GM12878 (cell line): ENCODE measurements around the gene TSPAN11. TPM values are rescaled to one million over a fixed set of nuclear protein-coding genes. Genes with fewer than 3 reads are reported as not detected.

ENCODE experiments used
- ATAC-seq: fragments of 200-7000 bp; cut with Tn5 transposase; 3 replicates; pipeline ENCODE4 v1.9.1; 2020; ENCODE audit warnings: mild to moderate bottlenecking, moderate library complexity
- BruUV-seq: library from RNA; stranded (reverse); fragments of 400-500 nt; replicated peaks from 2 replicates; lab custom pipeline; 2021; lab: Mats Ljungman, UMichigan
- CTCF ChIA-PET: fragments of 300-600 bp; sonication (Branson Sonifier 250); formaldehyde crosslinking; extraction: SDS; loops from one replicate; lab custom pipeline; 2021; ENCODE audit warnings: inconsistent platforms; lab: Yijun Ruan, JAX
- POLR2A ChIA-PET: fragments of 350-600 bp; formaldehyde crosslinking; extraction: SDS; loops from one replicate; lab custom pipeline; 2021; ENCODE audit warnings: inconsistent platforms; lab: Charles Lee
- RAD21 ChIA-PET: fragments of 300-600 bp; sonication (Branson Sonifier 250); formaldehyde crosslinking; loops from one replicate; lab custom pipeline; 2023; ENCODE audit warnings: antibody characterized with exemption; ENCODE audit not compliant: unreplicated experiment; lab: Charles Lee
- SMC1A ChIA-PET: fragments of 300-600 bp; sonication (Branson Sonifier 250); formaldehyde crosslinking; loops from one replicate; lab custom pipeline; 2023; ENCODE audit not compliant: unreplicated experiment, uncharacterized antibody; lab: Charles Lee
- DNase-seq: peaks from one replicate; pipeline ENCODE4 v3.0.0-alpha.2; 2011; ENCODE audit warnings: low read depth, low spot score
- FAIRE-seq: peaks from 3 replicates; lab custom pipeline; 2011; peaks lifted over from hg19 to GRCh38; lab: Jason Lieb, UNC
- H2AFZ ChIP-seq: 2 replicates; pipeline ENCODE4 v1.6.0; 2011; ENCODE audit warnings: low read depth, low read length, control low read depth; ENCODE audit not compliant: control insufficient read depth
- H3K27ac ChIP-seq: 2 replicates; pipeline ENCODE4 v1.5.1; 2011; ENCODE audit warnings: control low read depth; ENCODE audit not compliant: control insufficient read depth, insufficient read depth
- H3K27me3 ChIP-seq, 2 experiments: replicated peaks in 1 of 2; 2 replicates each; pipeline versions ENCODE4 v1.6.0 to v1.6.1; 2011; ENCODE audit warnings: low read length in 1 of 2; ENCODE audit not compliant: control insufficient read depth in 2 of 2, insufficient read depth in 2 of 2
- H3K36me3 ChIP-seq, 2 experiments: 2 replicates each; pipeline ENCODE4 v1.5.1; 2011; ENCODE audit warnings: low read length in 1 of 2; ENCODE audit not compliant: control insufficient read depth in 2 of 2, insufficient read depth in 2 of 2
- H3K4me1 ChIP-seq: 2 replicates; pipeline ENCODE4 v1.6.1; 2011; ENCODE audit warnings: mild to moderate bottlenecking, low read length, moderate library complexity, mixed read lengths; ENCODE audit not compliant: control insufficient read depth, insufficient read depth
- H3K4me2 ChIP-seq: 2 replicates; pipeline ENCODE4 v1.6.0; 2011; ENCODE audit warnings: control low read depth; ENCODE audit not compliant: control insufficient read depth, insufficient read depth
- H3K4me3 ChIP-seq: fragments of 200-600 bp; sonication (generic); 2 replicates; pipeline ENCODE4 v1.5.1; 2016
- H3K79me2 ChIP-seq: 2 replicates; pipeline ENCODE4 v1.6.0; 2011; ENCODE audit warnings: low read length; ENCODE audit not compliant: control insufficient read depth, insufficient read depth
- H3K9ac ChIP-seq: 2 replicates; pipeline ENCODE4 v1.8.0; 2011; ENCODE audit warnings: low read length, control low read depth, mixed read lengths; ENCODE audit not compliant: control insufficient read depth, insufficient read depth
- H3K9me3 ChIP-seq: replicated peaks from 3 replicates; pipeline ENCODE4 v1.5.1; 2011; ENCODE audit warnings: mild to moderate bottlenecking, low read length; ENCODE audit not compliant: control insufficient read depth, insufficient read depth
- H4K20me1 ChIP-seq: 2 replicates; pipeline ENCODE4 v1.6.0; 2011; ENCODE audit not compliant: control insufficient read depth, insufficient read depth
- DPF2 ChIP-seq: fragments of 450-650 bp; IDR thresholded peaks from 2 replicates; pipeline ENCODE4 v1.6.1; 2017; ENCODE audit warnings: mild to moderate bottlenecking
- EED ChIP-seq: sonication (generic); IDR thresholded peaks from 2 replicates; pipeline ENCODE4 v1.6.1; 2016; ENCODE audit warnings: antibody characterized with exemption, low read depth
- FOS ChIP-seq: IDR thresholded peaks from 3 replicates; pipeline ENCODE4 v1.6.1; 2011; ENCODE audit warnings: borderline replicate concordance; ENCODE audit not compliant: insufficient read length; ENCODE audit errors: extremely low read depth
- KAT2A ChIP-seq: conservative IDR thresholded peaks from 2 replicates; pipeline ENCODE4 v1.6.1; 2011; ENCODE audit warnings: low read depth, low read length; ENCODE audit not compliant: control insufficient read depth
- NR2F1 ChIP-seq: fragments of 450-650 bp; conservative IDR thresholded peaks from 2 replicates; pipeline ENCODE4 v1.6.1; 2017; ENCODE audit warnings: mild to moderate bottlenecking
- RELA ChIP-seq: fragments of 450-650 bp; IDR thresholded peaks from 2 replicates; pipeline ENCODE4 v1.8.0; 2014; ENCODE audit warnings: borderline replicate concordance; ENCODE audit not compliant: partially characterized antibody
- SMAD5 ChIP-seq: IDR thresholded peaks from 2 replicates; pipeline ENCODE4 v1.6.1; 2016; ENCODE audit warnings: antibody characterized with exemption, low read depth
- TAF1 ChIP-seq: IDR thresholded peaks from 2 replicates; pipeline ENCODE4 v1.6.1; 2011; ENCODE audit warnings: mild to moderate bottlenecking, low read depth, low read length, borderline replicate concordance
- TARDBP ChIP-seq: IDR thresholded peaks from 2 replicates; pipeline ENCODE4 v1.6.1; 2016; ENCODE audit warnings: borderline replicate concordance
- ZBED1 ChIP-seq: IDR thresholded peaks from 2 replicates; pipeline ENCODE4 v1.6.1; 2016; ENCODE audit warnings: borderline replicate concordance
- ZNF217 ChIP-seq: fragments of 450-650 bp; IDR thresholded peaks from 2 replicates; pipeline ENCODE4 v1.6.1; 2017; ENCODE audit warnings: antibody characterized with exemption, mild to moderate bottlenecking
- WGBS: methylation state at CpG from one replicate; pipeline ENCODE4 v1.1.6; 2016; ENCODE audit warnings: low lambda C conversion rate; ENCODE audit not compliant: insufficient replicate concordance, insufficient coverage; ENCODE audit errors: missing lambda C conversion rate; 5-methylcytosine and 5-hydroxymethylcytosine counted together
- in situ Hi-C: fragments of 300-500 bp; cut with MboI; formaldehyde crosslinking; loops from 9 replicates; pipeline ENCODE4 v1.14.3; 2018; ENCODE audit warnings: mixed read lengths
- intact Hi-C: fragments of 100-400 bp; cut with micrococcal nuclease; formaldehyde crosslinking; loops from one replicate; pipeline ENCODE4 v1.14.2; 2022; ENCODE audit not compliant: unreplicated experiment
- polyA plus RNA-seq, 11 experiments: library from polyadenylated mRNA; depleted of rRNA in 4 of 11; unstranded in 6 of 11; stranded (reverse) in 5 of 11; fragments of >200 nt; fragmentation: Nextera tagmentation in 4 of 11; fragmentation: Illumina TruSeq in 1 of 11; extraction: Ambion mirVana in 4 of 11; extraction: Trizol in 1 of 11; gene quantifications; 1 replicate in 1 of 11; 2 replicates in 10 of 11; pipeline versions ENCODE4 v1.2.1 to v1.2.3, GENCODE V29; 2011 to 2016; ENCODE audit warnings: inconsistent platforms in 2 of 11, missing spikeins in 2 of 11, low read depth in 1 of 11
- total RNA-seq, 4 experiments: library from RNA; depleted of rRNA in 3 of 4; stranded (reverse); fragments of >200 nt in 3 of 4; fragmentation: Illumina TruSeq in 1 of 4; extraction: Trizol in 1 of 4; gene quantifications; 2 replicates each; pipeline versions ENCODE4 v1.2.1 to v1.2.3, GENCODE V29; 2013 to 2021
- TF ChIP-seq, protein P1 (sequence below): fragments of 150-350 bp; IDR thresholded peaks from 2 replicates; pipeline ENCODE4 v1.6.1; 2014; ENCODE audit warnings: mild to moderate bottlenecking, low read depth, low read length
- TF ChIP-seq, protein P2 (sequence below): fragments of 450-650 bp; IDR thresholded peaks from 2 replicates; pipeline ENCODE4 v1.6.1; 2017; ENCODE audit warnings: antibody characterized with exemption, mild to moderate bottlenecking, moderate library complexity

Gene TSPAN11
- total and polyA plus RNA-seq, 10 of the 15 experiments (the other 5 are each of a cell fraction or from before 2014, with no cell fraction given) = under 0.01 to 0.27 (median 0.04) TPM; not detected in 6

DNA sequence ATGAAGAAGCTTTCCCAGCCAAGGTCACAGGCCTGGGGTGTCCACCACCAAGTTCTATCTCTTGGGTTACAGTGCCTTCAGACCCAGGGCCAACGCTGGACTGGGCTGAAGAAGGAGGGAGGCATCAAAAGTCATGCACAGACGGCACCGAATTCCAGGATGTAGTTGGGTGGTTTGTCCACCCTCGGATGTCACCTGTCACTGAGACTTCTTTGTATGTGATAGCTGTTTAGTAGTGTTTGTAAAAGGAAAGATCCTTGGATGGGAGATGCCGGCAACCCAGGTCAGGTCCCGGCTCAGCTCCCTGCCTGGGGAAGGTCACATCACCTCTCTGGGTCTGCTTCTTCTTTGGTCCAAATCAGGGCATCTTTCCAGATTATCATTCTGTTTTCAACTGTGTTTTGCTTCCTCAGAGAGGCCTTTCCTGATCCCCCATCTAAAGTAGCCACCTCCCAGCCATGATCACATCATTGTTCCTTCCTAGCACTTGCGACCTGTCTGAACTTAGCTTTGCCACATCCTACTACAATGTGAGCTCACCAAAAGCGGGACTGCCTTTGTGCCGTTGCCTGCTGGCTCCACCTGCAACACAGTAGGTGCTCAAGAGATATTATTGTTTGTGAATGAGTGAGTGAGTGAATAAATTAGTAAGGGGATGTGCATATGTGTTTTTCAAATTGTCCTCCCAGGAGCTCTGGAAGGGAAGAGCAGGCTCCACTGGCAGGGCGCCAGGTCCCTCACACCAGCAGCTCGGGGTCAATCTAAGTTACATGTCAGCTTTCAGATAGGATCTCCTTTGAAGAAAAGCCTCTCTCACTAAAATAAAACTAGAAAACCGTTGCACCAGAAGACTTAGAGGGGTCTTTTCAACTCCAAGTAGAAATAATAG, 2.1 kb downstream of the TSPAN11 start:
- BruUV-seq = no TSS peak
- CTCF ChIA-PET = no interaction called here
- H3K79me2 ChIP-seq = no peaks in the 10 kb centered on the region
- DNase-seq (no peak), ATAC-seq (no peak), FAIRE-seq (no peak)
- SMC1A ChIA-PET = no interaction called here
- H3K4me2 ChIP-seq = no peak overlapping the region
- no peaks in the 10 kb centered on the region; the same call in 2 of the 3 replicates for H3K9me3 ChIP-seq
- H3K4me1 ChIP-seq = no peaks in the 10 kb centered on the region
- in situ Hi-C loops = no loop called here
- peaks cover 5 to 22% of the 10 kb centered on the region in 2 experiments for H3K27me3 ChIP-seq
- intact Hi-C loops = no loop called here
- H3K36me3 ChIP-seq = no peaks in the 10 kb centered on the region
- H4K20me1 ChIP-seq = no peaks in the 10 kb centered on the region
- 38% methylated on average over 12 of the region's 12 CpGs for WGBS
- TF ChIP-seq KAT2A (no peak), SMAD5 (no peak), RELA (no peak), TAF1 (no peak), FOS (no peak), EED (no peak), ZBED1 (no peak), NR2F1 (no peak), DPF2 (no peak), ZNF217 (no peak), TARDBP (no peak)
- TF ChIP-seq, protein P1, sequence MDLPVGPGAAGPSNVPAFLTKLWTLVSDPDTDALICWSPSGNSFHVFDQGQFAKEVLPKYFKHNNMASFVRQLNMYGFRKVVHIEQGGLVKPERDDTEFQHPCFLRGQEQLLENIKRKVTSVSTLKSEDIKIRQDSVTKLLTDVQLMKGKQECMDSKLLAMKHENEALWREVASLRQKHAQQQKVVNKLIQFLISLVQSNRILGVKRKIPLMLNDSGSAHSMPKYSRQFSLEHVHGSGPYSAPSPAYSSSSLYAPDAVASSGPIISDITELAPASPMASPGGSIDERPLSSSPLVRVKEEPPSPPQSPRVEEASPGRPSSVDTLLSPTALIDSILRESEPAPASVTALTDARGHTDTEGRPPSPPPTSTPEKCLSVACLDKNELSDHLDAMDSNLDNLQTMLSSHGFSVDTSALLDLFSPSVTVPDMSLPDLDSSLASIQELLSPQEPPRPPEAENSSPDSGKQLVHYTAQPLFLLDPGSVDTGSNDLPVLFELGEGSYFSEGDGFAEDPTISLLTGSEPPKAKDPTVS = no peak
- TF ChIP-seq, protein P2, sequence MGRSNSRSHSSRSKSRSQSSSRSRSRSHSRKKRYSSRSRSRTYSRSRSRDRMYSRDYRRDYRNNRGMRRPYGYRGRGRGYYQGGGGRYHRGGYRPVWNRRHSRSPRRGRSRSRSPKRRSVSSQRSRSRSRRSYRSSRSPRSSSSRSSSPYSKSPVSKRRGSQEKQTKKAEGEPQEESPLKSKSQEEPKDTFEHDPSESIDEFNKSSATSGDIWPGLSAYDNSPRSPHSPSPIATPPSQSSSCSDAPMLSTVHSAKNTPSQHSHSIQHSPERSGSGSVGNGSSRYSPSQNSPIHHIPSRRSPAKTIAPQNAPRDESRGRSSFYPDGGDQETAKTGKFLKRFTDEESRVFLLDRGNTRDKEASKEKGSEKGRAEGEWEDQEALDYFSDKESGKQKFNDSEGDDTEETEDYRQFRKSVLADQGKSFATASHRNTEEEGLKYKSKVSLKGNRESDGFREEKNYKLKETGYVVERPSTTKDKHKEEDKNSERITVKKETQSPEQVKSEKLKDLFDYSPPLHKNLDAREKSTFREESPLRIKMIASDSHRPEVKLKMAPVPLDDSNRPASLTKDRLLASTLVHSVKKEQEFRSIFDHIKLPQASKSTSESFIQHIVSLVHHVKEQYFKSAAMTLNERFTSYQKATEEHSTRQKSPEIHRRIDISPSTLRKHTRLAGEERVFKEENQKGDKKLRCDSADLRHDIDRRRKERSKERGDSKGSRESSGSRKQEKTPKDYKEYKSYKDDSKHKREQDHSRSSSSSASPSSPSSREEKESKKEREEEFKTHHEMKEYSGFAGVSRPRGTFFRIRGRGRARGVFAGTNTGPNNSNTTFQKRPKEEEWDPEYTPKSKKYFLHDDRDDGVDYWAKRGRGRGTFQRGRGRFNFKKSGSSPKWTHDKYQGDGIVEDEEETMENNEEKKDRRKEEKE = no peak
- RAD21 ChIA-PET = no interaction called here
- H3K9ac ChIP-seq = no peak overlapping the region
- POLR2A ChIA-PET = no interaction called here
- H2AFZ ChIP-seq = no peak overlapping the region
- H3K27ac ChIP-seq = no peak overlapping the region
- H3K4me3 ChIP-seq = no peak overlapping the region
